ENCODE data around the gene FOXN3.
"Not testable (repeated sequence)": the region's sequence is repeated elsewhere in the genome, so short reads cannot be mapped to it uniquely, and the experiment has no call there.

The FOXN3 gene

DNA sequence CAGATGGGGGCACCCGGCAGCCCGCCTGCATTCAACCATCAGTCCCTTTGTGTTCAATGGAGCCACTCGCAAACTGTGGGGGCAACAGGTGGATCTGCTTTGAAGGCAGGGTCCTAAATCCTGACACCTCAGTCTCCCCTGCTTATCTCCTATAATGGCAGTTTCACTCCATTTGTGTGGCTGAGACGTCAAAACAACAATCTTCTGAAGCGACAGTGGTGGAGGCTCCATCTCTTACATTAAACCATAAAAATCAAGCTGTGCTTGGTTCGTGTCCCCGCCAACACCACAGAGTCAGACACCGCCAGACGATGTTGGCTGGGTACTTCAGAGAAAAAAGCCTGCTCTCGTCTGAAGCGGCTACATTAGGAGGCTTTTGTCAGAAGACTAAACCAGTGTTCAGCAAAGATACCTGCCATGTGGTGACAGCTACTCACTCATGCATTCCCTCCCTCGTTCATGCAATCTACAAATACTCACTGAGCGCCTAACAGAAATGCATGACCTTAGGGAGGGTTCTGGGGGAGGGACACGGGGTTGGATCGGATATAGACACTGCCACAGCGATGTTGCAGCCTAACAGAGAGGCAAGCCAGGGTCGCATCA, 253.9 kb downstream of the FOXN3 start:
- H3K4me1 ChIP-seq (ENCODE audit: control insufficient read depth, insufficient read depth, low read length), result no peaks in the 10 kb centered on the region
- WGBS, 2 experiments, result 91 to 92% methylated on average over 17 of the region's 17 CpGs
- H3K27ac ChIP-seq (ENCODE audit: insufficient read depth, low read depth, low read length, poor library complexity, severe bottlenecking), result no peak overlapping the region
- no peak overlapping the region for H3K4me3 ChIP-seq (ENCODE audit: insufficient read depth, low read depth, low read length)
- no peaks in the 10 kb centered on the region for H3K27me3 ChIP-seq (ENCODE audit: control insufficient read depth, insufficient read depth, low read length, poor library complexity, severe bottlenecking)
- no peaks in the 10 kb centered on the region for H3K9me3 ChIP-seq (ENCODE audit: control insufficient read depth, low read length)
- peaks cover 5% of the 10 kb centered on the region for H3K36me3 ChIP-seq (ENCODE audit: control insufficient read depth, insufficient read depth, low read length)

DNA sequence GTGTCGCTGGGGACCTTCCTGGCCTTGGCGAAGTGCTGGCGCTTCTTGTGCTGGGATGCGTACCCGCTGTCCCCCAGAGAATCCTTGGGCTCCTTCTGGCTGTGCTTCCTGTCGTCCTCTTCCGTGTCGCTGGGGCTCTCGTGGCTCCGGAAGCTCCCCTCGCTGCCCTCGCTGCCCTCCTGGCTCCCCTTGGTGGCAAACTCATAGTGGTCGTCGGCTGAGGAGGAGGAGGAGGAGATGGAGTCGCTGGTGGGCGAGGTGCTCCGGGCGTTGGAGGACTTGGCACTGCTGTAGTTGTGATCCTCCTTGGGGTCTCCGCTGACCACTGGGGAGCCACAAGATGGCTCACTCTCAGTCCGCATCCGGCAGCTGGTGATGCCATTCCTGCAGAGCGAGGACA, 254.4 kb downstream of the FOXN3 start:
- Histone ChIP-seq H3K27me3 (ENCODE audit: control insufficient read depth, insufficient read depth, low read length, poor library complexity, severe bottlenecking) (no peaks in the 10 kb centered on the region), H3K36me3 (ENCODE audit: control insufficient read depth, insufficient read depth, low read length) (peaks cover 5% of the 10 kb centered on the region), H3K4me1 (ENCODE audit: control insufficient read depth, insufficient read depth, low read length) (no peaks in the 10 kb centered on the region), H3K9me3 (ENCODE audit: control insufficient read depth, low read length) (no peaks in the 10 kb centered on the region), H3K27ac (ENCODE audit: insufficient read depth, low read depth, low read length, poor library complexity, severe bottlenecking) (no peak overlapping the region), H3K4me3 (ENCODE audit: insufficient read depth, low read depth, low read length) (no peak overlapping the region)
- WGBS, 2 experiments, result 92 to 94% methylated on average over 22 of the region's 22 CpGs

DNA sequence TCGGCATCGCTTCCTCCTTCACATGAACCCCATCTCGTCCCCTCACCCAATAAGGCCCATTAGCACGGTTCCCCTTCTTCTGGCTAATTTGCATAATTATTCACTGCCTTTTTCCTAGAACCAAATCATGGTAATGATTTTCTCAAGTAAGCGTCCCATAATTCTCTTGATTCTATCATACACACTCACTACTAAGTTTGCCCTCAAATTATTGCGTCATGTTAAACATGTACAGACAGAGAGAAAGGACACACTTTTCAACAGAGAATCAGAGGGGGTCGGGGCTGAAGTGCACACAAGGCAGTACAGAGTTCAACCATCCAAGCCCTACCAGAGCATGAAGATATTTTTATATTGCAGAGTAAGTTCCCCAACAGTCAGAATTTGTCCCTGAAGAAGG, 256.6 kb downstream of the FOXN3 start:
- no peaks in the 10 kb centered on the region for H3K9me3 ChIP-seq (ENCODE audit: control insufficient read depth, low read length)
- H3K36me3 ChIP-seq (ENCODE audit: control insufficient read depth, insufficient read depth, low read length), result peaks cover 5% of the 10 kb centered on the region
- no peaks in the 10 kb centered on the region for H3K27me3 ChIP-seq (ENCODE audit: control insufficient read depth, insufficient read depth, low read length, poor library complexity, severe bottlenecking)
- no peak overlapping the region for H3K4me3 ChIP-seq (ENCODE audit: insufficient read depth, low read depth, low read length)
- no peaks in the 10 kb centered on the region for H3K4me1 ChIP-seq (ENCODE audit: control insufficient read depth, insufficient read depth, low read length)
- 93 to 95% methylated on average over 7 of the region's 7 CpGs for WGBS, 2 experiments
- no peak overlapping the region for H3K27ac ChIP-seq (ENCODE audit: insufficient read depth, low read depth, low read length, poor library complexity, severe bottlenecking)

DNA sequence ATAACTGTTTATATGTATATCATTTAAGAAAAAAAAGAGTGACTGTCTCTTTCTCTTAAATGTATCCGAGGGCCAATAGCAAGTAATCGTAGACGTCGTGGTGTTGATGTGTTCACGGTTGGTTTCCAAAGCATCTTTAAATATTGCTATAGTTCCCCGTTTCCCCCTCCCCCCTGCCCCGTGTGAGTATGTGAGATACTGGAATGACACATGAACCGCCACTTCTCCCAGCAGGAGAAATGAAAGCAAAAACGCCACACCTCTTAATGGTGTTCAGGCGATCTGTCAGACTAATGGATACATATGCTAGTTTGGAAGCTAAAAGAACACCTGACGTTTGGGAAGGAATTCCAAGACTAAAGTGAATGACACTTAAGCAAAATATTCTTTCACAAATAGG, 258.3 kb downstream of the FOXN3 start:
- Histone ChIP-seq H3K4me1 (ENCODE audit: control insufficient read depth, insufficient read depth, low read length) (no peaks in the 10 kb centered on the region), H3K9me3 (ENCODE audit: control insufficient read depth, low read length) (no peaks in the 10 kb centered on the region), H3K27ac (ENCODE audit: insufficient read depth, low read depth, low read length, poor library complexity, severe bottlenecking) (no peak overlapping the region), H3K36me3 (ENCODE audit: control insufficient read depth, insufficient read depth, low read length) (peaks cover 5% of the 10 kb centered on the region), H3K27me3 (ENCODE audit: control insufficient read depth, insufficient read depth, low read length, poor library complexity, severe bottlenecking) (no peaks in the 10 kb centered on the region), H3K4me3 (ENCODE audit: insufficient read depth, low read depth, low read length) (no peak overlapping the region)
- 94 to 95% methylated on average over 8 to 11 of the region's 11 CpGs for WGBS, 2 experiments

DNA sequence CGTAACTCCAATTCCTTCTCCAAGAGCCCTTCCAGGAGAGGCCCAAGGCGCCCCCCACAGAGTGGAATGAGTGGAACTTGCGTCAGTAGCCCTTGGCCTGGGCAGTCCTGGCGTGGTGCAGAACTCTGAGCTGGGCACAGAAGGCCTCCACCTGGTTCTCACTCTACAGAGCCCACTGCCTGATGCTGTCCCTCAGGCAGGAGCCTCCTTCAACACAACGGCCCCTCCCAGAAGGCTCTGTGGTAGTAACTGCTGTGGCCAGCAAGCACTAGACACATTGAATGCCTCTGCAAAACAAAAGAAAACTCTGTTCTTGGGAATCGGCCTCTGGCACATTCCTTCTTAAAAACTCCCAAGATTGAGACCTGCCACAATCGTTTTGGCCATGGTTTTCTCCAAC, 258.9 kb downstream of the FOXN3 start:
- H3K4me3 ChIP-seq (ENCODE audit: insufficient read depth, low read depth, low read length); H3K9me3 ChIP-seq (ENCODE audit: control insufficient read depth, low read length); H3K4me1 ChIP-seq (ENCODE audit: control insufficient read depth, insufficient read depth, low read length); H3K36me3 ChIP-seq (ENCODE audit: control insufficient read depth, insufficient read depth, low read length); H3K27ac ChIP-seq (ENCODE audit: insufficient read depth, low read depth, low read length, poor library complexity, severe bottlenecking); H3K27me3 ChIP-seq (ENCODE audit: control insufficient read depth, insufficient read depth, low read length, poor library complexity, severe bottlenecking): not testable (repeated sequence)
- 85 to 89% methylated on average over 7 of the region's 7 CpGs for WGBS, 2 experiments

DNA sequence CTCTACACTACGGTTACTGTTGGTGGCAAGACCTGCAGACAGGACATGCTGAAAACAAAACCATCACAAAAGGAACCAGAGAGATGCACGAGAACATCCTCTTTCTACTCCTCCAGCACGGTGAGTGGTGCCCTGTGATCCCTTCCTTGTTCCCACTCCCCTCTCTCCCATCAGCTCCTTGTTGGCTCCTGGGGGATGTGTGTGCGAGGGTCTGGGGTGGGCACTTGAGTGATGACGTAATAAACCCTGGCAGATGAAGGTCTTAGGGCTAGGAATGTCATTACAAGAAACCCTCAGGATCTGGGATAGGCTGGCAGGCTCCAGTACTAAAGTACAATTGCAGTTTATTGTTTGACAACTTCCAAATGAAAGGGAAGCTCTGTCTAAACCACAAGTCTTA, 261.5 kb downstream of the FOXN3 start:
- no peaks in the 10 kb centered on the region for H3K27me3 ChIP-seq (ENCODE audit: control insufficient read depth, insufficient read depth, low read length, poor library complexity, severe bottlenecking)
- no peaks in the 10 kb centered on the region for H3K4me1 ChIP-seq (ENCODE audit: control insufficient read depth, insufficient read depth, low read length)
- 93 to 98% methylated on average over 5 of the region's 5 CpGs for WGBS, 2 experiments
- no peak overlapping the region for H3K4me3 ChIP-seq (ENCODE audit: insufficient read depth, low read depth, low read length)
- H3K36me3 ChIP-seq (ENCODE audit: control insufficient read depth, insufficient read depth, low read length), result no peaks in the 10 kb centered on the region
- no peak overlapping the region for H3K27ac ChIP-seq (ENCODE audit: insufficient read depth, low read depth, low read length, poor library complexity, severe bottlenecking)
- H3K9me3 ChIP-seq (ENCODE audit: control insufficient read depth, low read length), result no peaks in the 10 kb centered on the region

DNA sequence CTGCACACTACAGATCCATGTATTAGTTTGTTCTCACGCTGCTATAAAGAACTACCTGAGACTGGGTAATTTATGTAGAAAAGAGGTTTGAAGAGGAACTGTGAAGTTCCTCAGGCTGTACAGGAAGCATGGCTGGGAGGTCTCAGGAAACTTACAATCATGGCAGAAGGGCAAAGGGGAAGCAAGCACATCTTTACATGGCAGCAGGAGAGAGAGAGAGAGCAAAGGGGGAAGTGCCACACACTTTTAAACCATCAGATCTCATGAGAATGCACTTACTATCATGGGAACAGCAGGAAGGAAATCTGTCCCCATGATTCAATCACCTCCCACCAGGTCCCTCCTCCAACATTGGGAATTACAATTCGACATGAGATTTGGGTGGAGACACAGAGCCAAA, 265.3 kb downstream of the FOXN3 start:
- H3K27ac ChIP-seq (ENCODE audit: insufficient read depth, low read depth, low read length, poor library complexity, severe bottlenecking); H3K27me3 ChIP-seq (ENCODE audit: control insufficient read depth, insufficient read depth, low read length, poor library complexity, severe bottlenecking); H3K4me3 ChIP-seq (ENCODE audit: insufficient read depth, low read depth, low read length); H3K36me3 ChIP-seq (ENCODE audit: control insufficient read depth, insufficient read depth, low read length); H3K4me1 ChIP-seq (ENCODE audit: control insufficient read depth, insufficient read depth, low read length); H3K9me3 ChIP-seq (ENCODE audit: control insufficient read depth, low read length): not testable (repeated sequence)
- 90 to 100% methylated on average over 2 of the region's 2 CpGs for WGBS, 2 experiments

DNA sequence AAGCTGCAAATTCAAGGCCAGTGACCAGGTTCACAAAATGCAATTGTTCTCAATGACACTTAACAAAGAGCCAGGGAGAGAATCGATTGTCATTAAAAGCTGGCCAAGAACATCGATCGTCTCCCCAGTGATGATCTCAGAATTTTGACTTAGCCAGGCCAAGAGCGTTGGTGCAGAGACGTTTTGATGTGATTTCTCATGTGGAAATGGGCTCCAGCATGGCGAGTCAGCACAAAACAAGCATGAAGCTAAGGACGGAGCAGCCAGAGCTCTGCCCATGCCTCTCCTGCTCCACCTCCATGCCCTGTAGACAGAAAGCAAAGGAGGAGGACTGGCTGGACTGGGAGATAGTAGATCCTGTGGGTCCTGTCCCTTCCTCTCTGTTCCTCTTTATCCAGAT, 270.8 kb downstream of the FOXN3 start:
- H3K36me3 ChIP-seq (ENCODE audit: control insufficient read depth, insufficient read depth, low read length), result no peaks in the 10 kb centered on the region
- no peaks in the 10 kb centered on the region for H3K9me3 ChIP-seq (ENCODE audit: control insufficient read depth, low read length)
- H3K4me3 ChIP-seq (ENCODE audit: insufficient read depth, low read depth, low read length), result no peak overlapping the region
- WGBS, 2 experiments, result 86 to 92% methylated on average over 7 of the region's 7 CpGs
- no peak overlapping the region for H3K27ac ChIP-seq (ENCODE audit: insufficient read depth, low read depth, low read length, poor library complexity, severe bottlenecking)
- no peaks in the 10 kb centered on the region for H3K4me1 ChIP-seq (ENCODE audit: control insufficient read depth, insufficient read depth, low read length)
- no peaks in the 10 kb centered on the region for H3K27me3 ChIP-seq (ENCODE audit: control insufficient read depth, insufficient read depth, low read length, poor library complexity, severe bottlenecking)

DNA sequence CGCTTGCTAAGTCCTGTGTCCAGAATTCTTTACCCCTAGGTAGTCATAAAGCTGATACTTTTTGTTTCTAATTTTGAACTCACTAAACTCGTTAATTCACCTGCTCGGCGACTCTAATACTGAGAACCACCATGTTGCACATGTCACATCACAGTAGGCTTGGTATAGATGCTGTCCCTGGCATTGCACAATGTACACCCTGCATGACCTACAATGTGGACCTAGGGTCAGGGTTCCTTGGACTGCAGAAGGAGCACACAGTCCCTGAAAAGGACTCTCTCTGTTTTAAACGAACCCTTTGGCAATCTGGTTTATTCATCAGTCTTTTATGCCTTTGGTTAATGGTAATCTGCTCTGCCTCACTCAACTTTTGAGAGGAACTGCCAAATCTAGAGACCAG, 272.4 kb downstream of the FOXN3 start:
- H3K36me3 ChIP-seq (ENCODE audit: control insufficient read depth, insufficient read depth, low read length), result no peaks in the 10 kb centered on the region
- 93 to 97% methylated on average over 5 of the region's 5 CpGs for WGBS, 2 experiments
- no peaks in the 10 kb centered on the region for H3K4me1 ChIP-seq (ENCODE audit: control insufficient read depth, insufficient read depth, low read length)
- no peak overlapping the region for H3K4me3 ChIP-seq (ENCODE audit: insufficient read depth, low read depth, low read length)
- no peaks in the 10 kb centered on the region for H3K27me3 ChIP-seq (ENCODE audit: control insufficient read depth, insufficient read depth, low read length, poor library complexity, severe bottlenecking)
- H3K9me3 ChIP-seq (ENCODE audit: control insufficient read depth, low read length), result no peaks in the 10 kb centered on the region
- no peak overlapping the region for H3K27ac ChIP-seq (ENCODE audit: insufficient read depth, low read depth, low read length, poor library complexity, severe bottlenecking)

DNA sequence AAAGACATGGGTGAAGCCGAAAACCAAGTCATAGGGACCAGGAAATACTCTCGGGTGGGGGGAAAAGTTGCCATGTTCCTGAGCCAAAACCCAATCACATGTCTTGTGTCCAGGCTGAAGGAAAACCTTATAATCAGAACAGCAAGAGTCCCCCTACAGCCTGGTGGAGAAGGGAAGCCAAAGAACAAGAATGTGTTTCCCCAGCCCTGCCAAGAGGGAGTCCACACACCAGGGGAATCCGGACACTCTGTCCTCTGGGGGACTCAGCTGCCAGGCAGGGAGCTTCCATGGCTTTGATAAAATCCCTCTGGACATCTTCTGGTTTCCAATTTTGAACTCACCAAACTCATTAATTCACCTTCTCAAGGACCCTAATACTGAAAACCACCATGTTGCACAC, 273.0 kb downstream of the FOXN3 start:
- Histone ChIP-seq H3K4me1 (ENCODE audit: control insufficient read depth, insufficient read depth, low read length) (no peaks in the 10 kb centered on the region), H3K36me3 (ENCODE audit: control insufficient read depth, insufficient read depth, low read length) (no peaks in the 10 kb centered on the region), H3K27me3 (ENCODE audit: control insufficient read depth, insufficient read depth, low read length, poor library complexity, severe bottlenecking) (no peaks in the 10 kb centered on the region), H3K27ac (ENCODE audit: insufficient read depth, low read depth, low read length, poor library complexity, severe bottlenecking) (no peak overlapping the region), H3K4me3 (ENCODE audit: insufficient read depth, low read depth, low read length) (no peak overlapping the region), H3K9me3 (ENCODE audit: control insufficient read depth, low read length) (no peaks in the 10 kb centered on the region)
- 92 to 95% methylated on average over 3 of the region's 3 CpGs for WGBS, 2 experiments

DNA sequence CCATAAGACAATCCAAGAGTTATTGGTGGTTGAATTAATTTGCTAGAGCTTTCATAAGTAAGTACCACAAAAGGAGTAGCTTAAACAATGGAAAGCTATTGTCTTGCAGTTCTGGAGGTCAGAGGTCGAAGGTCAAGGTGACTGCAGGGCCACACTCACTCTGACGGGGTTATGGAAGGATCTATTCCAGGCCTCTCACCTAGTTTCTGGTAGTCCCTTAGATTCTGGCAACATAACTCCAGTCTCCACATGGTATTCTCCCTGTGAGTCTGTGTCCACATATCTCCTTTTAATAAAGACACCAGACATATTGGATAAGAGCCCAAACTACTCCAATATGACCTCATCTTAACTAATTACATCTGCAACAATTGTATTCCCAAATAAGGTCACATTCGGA, 273.4 kb downstream of the FOXN3 start:
- 97% methylated on average over 3 of the region's 3 CpGs for WGBS, 2 experiments
- no peak overlapping the region for H3K27ac ChIP-seq (ENCODE audit: insufficient read depth, low read depth, low read length, poor library complexity, severe bottlenecking)
- H3K4me3 ChIP-seq (ENCODE audit: insufficient read depth, low read depth, low read length), result no peak overlapping the region
- H3K4me1 ChIP-seq (ENCODE audit: control insufficient read depth, insufficient read depth, low read length), result no peaks in the 10 kb centered on the region
- no peaks in the 10 kb centered on the region for H3K9me3 ChIP-seq (ENCODE audit: control insufficient read depth, low read length)
- no peaks in the 10 kb centered on the region for H3K36me3 ChIP-seq (ENCODE audit: control insufficient read depth, insufficient read depth, low read length)
- no peaks in the 10 kb centered on the region for H3K27me3 ChIP-seq (ENCODE audit: control insufficient read depth, insufficient read depth, low read length, poor library complexity, severe bottlenecking)

Data from ectodermal cell (in vitro differentiated cells).